ENCODE results near the gene ATG4A. TPM values are rescaled to one million over a fixed set of nuclear protein-coding genes. Genes with fewer than 3 reads are reported as not detected.

ATG4A gene
- total RNA-seq, 1 experiment from 2014 or later, result 3.5 TPM

DNA sequence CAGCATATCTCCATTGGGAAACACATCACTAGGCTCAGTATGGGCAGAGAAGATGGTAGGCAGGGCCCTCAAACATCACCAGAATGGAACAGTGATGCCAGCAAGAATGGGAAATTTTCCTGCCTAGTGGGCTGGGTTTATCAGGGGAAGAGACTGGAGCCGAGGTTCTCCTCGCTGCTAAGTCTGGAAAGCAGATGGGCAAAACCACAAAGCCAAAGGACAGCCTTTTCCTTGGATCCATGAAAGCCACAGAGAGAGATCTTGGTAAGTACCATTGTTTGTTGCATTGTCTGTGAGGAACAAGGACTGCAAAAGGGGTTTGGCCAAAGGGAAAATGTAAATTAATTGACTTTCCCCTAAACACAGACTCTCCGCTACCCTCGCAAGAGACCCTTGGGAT is 80.1 kb downstream of the ATG4A start:
- POLR2A ChIA-PET, result no interaction called here
- H3K9me3 Mint-ChIP-seq, result 0 out of 2 replicates have a peak, but pooled peaks cover 3% of the 10 kb centered on the region
- no peak overlapping the region for H3K4me3 Mint-ChIP-seq
- CTCF ChIA-PET, result no interaction called here
- TF ChIP-seq ZBTB21 (CRISPR knock-in tag; IDR thresholded peaks at IDR 0.05; ENCODE audit: borderline replicate concordance) (no peak), AFF4 (CRISPR knock-in tag; IDR thresholded peaks at IDR 0.05; ENCODE audit: borderline replicate concordance) (no peak), NR1H2 (CRISPR knock-in tag; IDR thresholded peaks at IDR 0.05) (no peak), ZNF396 (CRISPR knock-in tag; IDR thresholded peaks at IDR 0.05; ENCODE audit: borderline replicate concordance) (no peak), E2F1 (CRISPR knock-in tag; IDR thresholded peaks at IDR 0.05) (no peak), ATF3 (CRISPR knock-in tag; conservative IDR thresholded peaks at IDR 0.05) (no peak), FOXP4 (CRISPR knock-in tag; IDR thresholded peaks at IDR 0.05) (no peak), ZNF423 (CRISPR knock-in tag; IDR thresholded peaks at IDR 0.05) (no peak), ATF2 (CRISPR knock-in tag; IDR thresholded peaks at IDR 0.05; ENCODE audit: borderline replicate concordance, low read depth) (no peak), TCF7 (CRISPR knock-in tag; IDR thresholded peaks at IDR 0.05; ENCODE audit: low read depth) (no peak), ESRRA (CRISPR knock-in tag; IDR thresholded peaks at IDR 0.05; ENCODE audit: borderline replicate concordance) (no peak), ZNF138 (CRISPR knock-in tag; conservative IDR thresholded peaks at IDR 0.05) (no peak), SMAD3 (CRISPR knock-in tag; IDR thresholded peaks at IDR 0.05; ENCODE audit: borderline replicate concordance) (no peak), CREB1 (CRISPR knock-in tag; IDR thresholded peaks at IDR 0.05) (no peak), ZNF512 (CRISPR knock-in tag; IDR thresholded peaks at IDR 0.05; ENCODE audit: borderline replicate concordance) (no peak), AR (CRISPR knock-in tag; IDR thresholded peaks at IDR 0.05) (no peak), SOX15 (CRISPR knock-in tag; IDR thresholded peaks at IDR 0.05) (no peak), JAZF1 (CRISPR knock-in tag; IDR thresholded peaks at IDR 0.05) (no peak)
- TF ChIP-seq, protein P1, sequence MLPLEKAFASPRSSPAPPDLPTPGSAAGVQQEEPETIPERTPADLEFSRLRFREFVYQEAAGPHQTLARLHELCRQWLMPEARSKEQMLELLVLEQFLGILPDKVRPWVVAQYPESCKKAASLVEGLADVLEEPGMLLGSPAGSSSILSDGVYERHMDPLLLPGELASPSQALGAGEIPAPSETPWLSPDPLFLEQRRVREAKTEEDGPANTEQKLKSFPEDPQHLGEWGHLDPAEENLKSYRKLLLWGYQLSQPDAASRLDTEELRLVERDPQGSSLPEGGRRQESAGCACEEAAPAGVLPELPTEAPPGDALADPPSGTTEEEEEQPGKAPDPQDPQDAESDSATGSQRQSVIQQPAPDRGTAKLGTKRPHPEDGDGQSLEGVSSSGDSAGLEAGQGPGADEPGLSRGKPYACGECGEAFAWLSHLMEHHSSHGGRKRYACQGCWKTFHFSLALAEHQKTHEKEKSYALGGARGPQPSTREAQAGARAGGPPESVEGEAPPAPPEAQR (CRISPR knock-in tag; IDR thresholded peaks at IDR 0.05), result no peak
- TF ChIP-seq, protein P2, sequence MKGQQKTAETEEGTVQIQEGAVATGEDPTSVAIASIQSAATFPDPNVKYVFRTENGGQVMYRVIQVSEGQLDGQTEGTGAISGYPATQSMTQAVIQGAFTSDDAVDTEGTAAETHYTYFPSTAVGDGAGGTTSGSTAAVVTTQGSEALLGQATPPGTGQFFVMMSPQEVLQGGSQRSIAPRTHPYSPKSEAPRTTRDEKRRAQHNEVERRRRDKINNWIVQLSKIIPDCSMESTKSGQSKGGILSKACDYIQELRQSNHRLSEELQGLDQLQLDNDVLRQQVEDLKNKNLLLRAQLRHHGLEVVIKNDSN (CRISPR knock-in tag; IDR thresholded peaks at IDR 0.05), result no peak
- peaks cover 3% of the 10 kb centered on the region; the same call in 1 of the 2 replicates for H3K36me3 Mint-ChIP-seq
- H3K27me3 Mint-ChIP-seq (ENCODE audit: low read depth), result no peaks in the 10 kb centered on the region
- ATAC-seq, result no peak
- H3K4me1 Mint-ChIP-seq, result peaks cover 4% of the 10 kb centered on the region; the same call in 1 of the 2 replicates
- DNase-seq (ENCODE audit: low spot score), result no peak
- no peak overlapping the region for H3K27ac Mint-ChIP-seq

Measured in WTC11 (cell line).